Breast epithelium (tissue), 4 donors: ENCODE data around the gene JAKMIP2. TPM values are rescaled to one million over a fixed set of nuclear protein-coding genes. Genes with fewer than 3 reads are reported as not detected.

ENCODE experiments used
- DNase-seq, 2 donors: peaks; one replicate each; pipeline ENCODE4 v3.0.0-alpha.2; 2019; ENCODE audit warnings: low spot score in 2 of 2
- H3K27ac ChIP-seq, 2 donors: fragments of 200-600 bp; sonication (generic) in 1 of 2; one replicate each; pipeline ENCODE4 v1.5.1; 2016 to 2019; ENCODE audit warnings: mild to moderate bottlenecking in 1 of 2
- H3K27me3 ChIP-seq, 2 donors: fragments of 200-600 bp; sonication (generic) in 1 of 2; one replicate each; pipeline versions ENCODE4 v1.5.1 to v1.6.0; 2017 to 2019; ENCODE audit warnings: control low read depth in 1 of 2, mild to moderate bottlenecking in 1 of 2
- H3K36me3 ChIP-seq: fragments of 200-600 bp; one replicate; pipeline ENCODE4 v1.5.1; 2019
- H3K4me1 ChIP-seq, 2 donors: fragments of 200-600 bp; sonication (generic); one replicate each; pipeline ENCODE4 v1.5.1; 2016 to 2019; ENCODE audit warnings: control low read depth in 1 of 2
- H3K4me3 ChIP-seq, 3 donors: fragments of 200-600 bp; sonication (generic); 1 replicate in 2 of 3; 2 replicates in 1 of 3; pipeline ENCODE4 v1.5.1; 2016 to 2019; ENCODE audit warnings: mild to moderate bottlenecking in 3 of 3, moderate library complexity in 2 of 3
- H3K9me3 ChIP-seq, 2 donors: fragments of 200-600 bp; sonication (generic) in 1 of 2; one replicate each; pipeline ENCODE4 v1.5.1; 2016 to 2019; ENCODE audit warnings: control low read depth in 1 of 2
- CTCF ChIP-seq, 3 donors: fragments of 450-650 bp; IDR thresholded peaks; one replicate each; pipeline ENCODE4 v1.5.1; 2016 to 2017; ENCODE audit warnings: antibody characterized with exemption in 3 of 3, mild to moderate bottlenecking in 3 of 3, moderate library complexity in 3 of 3
- POLR2A ChIP-seq: fragments of 450-650 bp; IDR thresholded peaks from one replicate; pipeline ENCODE4 v1.6.1; 2016; ENCODE audit warnings: antibody characterized with exemption, mild to moderate bottlenecking, moderate library complexity
- POLR2AphosphoS5 ChIP-seq, 3 donors: sonication (generic); formaldehyde crosslinking; IDR thresholded peaks; one replicate each; pipeline ENCODE4 v1.6.1; 2017; ENCODE audit warnings: antibody characterized with exemption in 3 of 3
- intact Hi-C: fragments of 100-400 bp; cut with DNase I; formaldehyde crosslinking; loops from one replicate; pipeline ENCODE4 v1.15.1; 2023; ENCODE audit warnings: low total_unique reads
- total RNA-seq, 3 donors: library from RNA; depleted of rRNA; stranded (reverse); fragments of >200 nt; gene quantifications; one replicate each; pipeline ENCODE4 v1.1.0, GENCODE V29; 2016

The JAKMIP2 gene
- total RNA-seq, 3 donors from 2014 or later, result under 0.01 to 0.73 (median 0.64) TPM

GRCh38 chr5:147699496-147700088 lies 82.9 kb downstream of the JAKMIP2 start:
- no peak overlapping the region for H3K27ac ChIP-seq
- H3K36me3 ChIP-seq, result no peaks in the 10 kb centered on the region
- DNase-seq, result no peak
- no peaks in the 10 kb centered on the region for H3K27me3 ChIP-seq
- intact Hi-C loops, result no loop called here
- no peak overlapping the region for H3K4me3 ChIP-seq
- TF ChIP-seq POLR2AphosphoS5 (IDR thresholded peaks at IDR 0.05) (no peak), POLR2A (no peak), CTCF (IDR thresholded peaks at IDR 0.05) (no peak)
- H3K4me1 ChIP-seq, result no peaks in the 10 kb centered on the region
- peaks cover 8 to 11% of the 10 kb centered on the region in 2 donors for H3K9me3 ChIP-seq

GRCh38 chr5:147697380-147697779 lies 85.1 kb downstream of the JAKMIP2 start:
- no peak for TF ChIP-seq POLR2AphosphoS5 (IDR thresholded peaks at IDR 0.05)
- no peak for TF ChIP-seq POLR2A
- H3K4me1 ChIP-seq, result no peaks in the 10 kb centered on the region

GRCh38 chr5:147694772-147695171 lies 87.8 kb downstream of the JAKMIP2 start:
- Histone ChIP-seq H3K36me3 (no peaks in the 10 kb centered on the region), H3K27ac (no peak overlapping the region), H3K4me1 (no peaks in the 10 kb centered on the region), H3K9me3 (peaks cover 8 to 11% of the 10 kb centered on the region in 2 donors), H3K4me3 (no peak overlapping the region), H3K27me3 (no peaks in the 10 kb centered on the region)
- TF ChIP-seq CTCF (IDR thresholded peaks at IDR 0.05) (no peak), POLR2AphosphoS5 (IDR thresholded peaks at IDR 0.05) (no peak), POLR2A (no peak)
- DNase-seq, result no peak
- intact Hi-C loops, result no loop called here

More at GRCh38 chr5:147697380-147697779, 85.1 kb downstream of the JAKMIP2 start:
- no peak for DNase-seq
- Histone ChIP-seq H3K36me3 (no peaks in the 10 kb centered on the region), H3K9me3 (peaks cover 8 to 11% of the 10 kb centered on the region in 2 donors), H3K27me3 (no peaks in the 10 kb centered on the region), H3K27ac (no peak overlapping the region), H3K4me3 (no peak overlapping the region)
- intact Hi-C loops, result no loop called here

GRCh38 chr5:147693233-147693632 lies 89.3 kb downstream of the JAKMIP2 start:
- intact Hi-C loops, result no loop called here
- H3K4me1 ChIP-seq, result no peaks in the 10 kb centered on the region
- H3K4me3 ChIP-seq, result no peak overlapping the region
- TF ChIP-seq CTCF (IDR thresholded peaks at IDR 0.05), result no peak
- no peak for TF ChIP-seq POLR2AphosphoS5 (IDR thresholded peaks at IDR 0.05)
- TF ChIP-seq POLR2A, result no peak
- H3K9me3 ChIP-seq, result peaks cover 8 to 11% of the 10 kb centered on the region in 2 donors
- DNase-seq, result no peak
- H3K27ac ChIP-seq, result no peak overlapping the region
- no peaks in the 10 kb centered on the region for H3K27me3 ChIP-seq
- no peaks in the 10 kb centered on the region for H3K36me3 ChIP-seq

GRCh38 chr5:147691130-147691529 lies 91.4 kb downstream of the JAKMIP2 start:
- Histone ChIP-seq H3K27me3 (no peaks in the 10 kb centered on the region), H3K9me3 (no peaks in the 10 kb centered on the region), H3K4me3 (no peak overlapping the region), H3K4me1 (no peaks in the 10 kb centered on the region), H3K27ac (no peak overlapping the region), H3K36me3 (no peaks in the 10 kb centered on the region)
- no peak for TF ChIP-seq POLR2A
- intact Hi-C loops, result no loop called here
- no peak for DNase-seq

- Histone ChIP-seq H3K9me3 (no peaks in the 10 kb centered on the region), H3K4me3 (no peak overlapping the region), H3K4me1 (no peaks in the 10 kb centered on the region), H3K36me3 (no peaks in the 10 kb centered on the region), H3K27ac (no peak overlapping the region), H3K27me3 (no peaks in the 10 kb centered on the region)
- TF ChIP-seq CTCF (IDR thresholded peaks at IDR 0.05) (no peak), POLR2A (no peak), POLR2AphosphoS5 (IDR thresholded peaks at IDR 0.05) (no peak)
- intact Hi-C loops, result no loop called here
- DNase-seq, result no peak
Observed at GRCh38 chr5:147690595-147690994, 91.9 kb downstream of the JAKMIP2 start.
